SK-N-SH treated with all-trans-retinoic acid at 6 μM for 48 hours (cell line): ENCODE results near the gene ATP1A3.

Source experiments
- ATAC-seq: fragments of 200-7000 bp; cut with Tn5 transposase; 3 replicates; pipeline ENCODE4 v1.9.1; 2020; ENCODE audit warnings: mild to moderate bottlenecking, moderate library complexity
- ARNTL ChIP-seq: fragments of 450-650 bp; formaldehyde crosslinking; IDR thresholded peaks from 2 replicates; pipeline ENCODE4 v1.5.0; 2020; ENCODE audit warnings: low read depth, mild to moderate bottlenecking, moderate library complexity, borderline replicate concordance
- BACH2 ChIP-seq: fragments of 250-450 bp; sonication (Bioruptor Pico); IDR thresholded peaks from 2 replicates; pipeline ENCODE4 v1.9.0; 2021; ENCODE audit warnings: mild to moderate bottlenecking, borderline replicate concordance
- CSDC2 ChIP-seq: fragments of 250-450 bp; sonication (Bioruptor Pico); IDR thresholded peaks from 2 replicates; pipeline ENCODE4 v1.5.0; 2020; ENCODE audit warnings: mild to moderate bottlenecking, moderate library complexity
- ESRRG ChIP-seq: fragments of 250-450 bp; sonication (Bioruptor Pico); IDR thresholded peaks from 2 replicates; pipeline ENCODE4 v1.6.1; 2021; ENCODE audit warnings: mild to moderate bottlenecking
- GLIS3 ChIP-seq: fragments of 250-450 bp; sonication (Bioruptor Pico); IDR thresholded peaks from 2 replicates; pipeline ENCODE4 v1.5.0; 2020; ENCODE audit warnings: mild to moderate bottlenecking, moderate library complexity
- ISL1 ChIP-seq: fragments of 250-450 bp; sonication (Bioruptor Pico); IDR thresholded peaks from 2 replicates; pipeline ENCODE4 v2.1.2; 2022; ENCODE audit warnings: mild to moderate bottlenecking, moderate library complexity
- OSR1 ChIP-seq: fragments of 250-450 bp; sonication (Bioruptor Pico); IDR thresholded peaks from 2 replicates; pipeline ENCODE4 v1.8.0; 2022; ENCODE audit warnings: moderate library complexity, mild to moderate bottlenecking, inconsistent platforms
- PATZ1 ChIP-seq: fragments of 250-450 bp; sonication (Bioruptor Pico); IDR thresholded peaks from 2 replicates; pipeline ENCODE4 v1.8.0; 2020; ENCODE audit warnings: mild to moderate bottlenecking, moderate library complexity, borderline replicate concordance
- POU6F1 ChIP-seq: fragments of 250-450 bp; sonication (Bioruptor Pico); IDR thresholded peaks from 2 replicates; pipeline ENCODE4 v1.8.0; 2021; ENCODE audit warnings: low read depth, mild to moderate bottlenecking, moderate library complexity, borderline replicate concordance
- PPARA ChIP-seq: fragments of 250-450 bp; sonication (Bioruptor Pico); IDR thresholded peaks from 2 replicates; pipeline ENCODE4 v1.5.0; 2020; ENCODE audit warnings: mild to moderate bottlenecking, borderline replicate concordance
- SNAI2 ChIP-seq: fragments of 250-450 bp; sonication (Bioruptor Pico); IDR thresholded peaks from 2 replicates; pipeline ENCODE4 v1.5.0; 2020; ENCODE audit warnings: mild to moderate bottlenecking, moderate library complexity
- TCF4 ChIP-seq: fragments of 250-450 bp; sonication (Bioruptor Pico); IDR thresholded peaks from 2 replicates; pipeline ENCODE4 v1.8.0; 2021; ENCODE audit warnings: mild to moderate bottlenecking, moderate library complexity, borderline replicate concordance
- TOX ChIP-seq: fragments of 250-450 bp; sonication (Bioruptor Pico); IDR thresholded peaks from 2 replicates; pipeline ENCODE4 v1.8.0; 2021; ENCODE audit warnings: mild to moderate bottlenecking, moderate library complexity, borderline replicate concordance
- TSHZ2 ChIP-seq: fragments of 250-450 bp; sonication (Bioruptor Pico); IDR thresholded peaks from 2 replicates; pipeline ENCODE4 v1.5.0; 2020; ENCODE audit warnings: mild to moderate bottlenecking, moderate library complexity
- ZC3H10 ChIP-seq: fragments of 250-450 bp; sonication (Bioruptor Pico); IDR thresholded peaks from 2 replicates; pipeline ENCODE4 v1.5.1; 2021; ENCODE audit warnings: mild to moderate bottlenecking, moderate library complexity
- ZFP3 ChIP-seq: fragments of 250-450 bp; sonication (Bioruptor Pico); IDR thresholded peaks from 2 replicates; pipeline ENCODE4 v1.5.0; 2020; ENCODE audit warnings: mild to moderate bottlenecking, moderate library complexity
- ZFP30 ChIP-seq: fragments of 450-650 bp; formaldehyde crosslinking; IDR thresholded peaks from 2 replicates; pipeline ENCODE4 v1.5.0; 2022; ENCODE audit warnings: mild to moderate bottlenecking, moderate library complexity
- ZNF565 ChIP-seq: fragments of 450-650 bp; formaldehyde crosslinking; conservative IDR thresholded peaks from 2 replicates; pipeline ENCODE4 v1.5.0; 2020; ENCODE audit warnings: low read depth, mild to moderate bottlenecking, moderate library complexity
- ZNF8 ChIP-seq: fragments of 450-650 bp; formaldehyde crosslinking; IDR thresholded peaks from 2 replicates; pipeline ENCODE4 v1.5.0; 2020; ENCODE audit warnings: mild to moderate bottlenecking, moderate library complexity
- TF ChIP-seq, protein P1 (sequence below): fragments of 250-450 bp; sonication (Bioruptor Pico); IDR thresholded peaks from 2 replicates; pipeline ENCODE4 v1.5.1; 2021; ENCODE audit warnings: mild to moderate bottlenecking, moderate library complexity
- TF ChIP-seq, protein P2 (sequence below): fragments of 250-450 bp; sonication (Bioruptor Pico); IDR thresholded peaks from 2 replicates; pipeline ENCODE4 v1.5.1; 2020; ENCODE audit warnings: low read depth, mild to moderate bottlenecking, moderate library complexity

Gene ATP1A3

DNA sequence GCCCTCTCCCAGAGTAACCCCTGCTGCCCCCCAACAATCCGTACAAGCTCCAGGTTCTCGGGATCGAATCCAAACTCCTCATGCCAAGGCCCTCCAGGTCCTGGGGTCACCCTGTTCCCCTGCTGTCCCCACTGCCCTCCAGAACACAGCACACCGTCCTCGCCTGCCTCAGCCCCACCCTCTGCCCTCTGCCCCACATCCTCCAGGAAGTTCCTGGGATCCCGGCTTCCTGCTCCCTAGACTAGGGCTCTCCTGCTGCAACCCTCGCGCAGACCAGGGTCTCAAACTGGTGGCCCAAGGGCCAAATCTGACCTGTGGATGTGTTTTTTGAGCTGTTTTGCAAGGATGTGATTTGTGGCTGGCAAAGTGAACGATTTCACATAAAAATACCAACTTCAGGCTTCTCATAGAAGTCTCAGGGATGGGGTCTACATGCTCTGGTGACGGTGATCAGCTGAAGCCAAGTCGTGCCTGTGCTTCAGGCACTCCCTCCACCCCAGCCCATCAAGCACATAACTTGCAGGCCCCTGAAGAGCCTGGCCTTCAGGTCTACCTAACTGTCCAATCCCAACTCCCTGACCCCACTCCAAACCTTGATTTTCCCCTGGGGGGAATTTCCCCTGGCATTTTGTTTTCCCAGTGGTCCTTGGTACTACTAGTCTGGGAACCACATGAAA lies 36.7 kb downstream of the ATP1A3 start (continued):
- no peak for TF ChIP-seq POU6F1
- TF ChIP-seq ZFP30 (CRISPR knock-in tag) = no peak

- no peak for ATAC-seq
- TF ChIP-seq OSR1 = no peak
- no peak for TF ChIP-seq TCF4 (CRISPR knock-in tag)
- no peak for TF ChIP-seq GLIS3
- TF ChIP-seq CSDC2 (CRISPR knock-in tag) = no peak
- no peak for TF ChIP-seq ZNF8 (CRISPR knock-in tag)
Measured at GRCh38 chr19:41956621-41957020, 37.4 kb downstream of the ATP1A3 start.

GRCh38 chr19:41955521-41955920 lies 38.5 kb downstream of the ATP1A3 start:
- no peak for ATAC-seq
- TF ChIP-seq PPARA (no peak), POU6F1 (no peak), ZNF8 (CRISPR knock-in tag) (no peak), ZNF565 (CRISPR knock-in tag) (no peak), BACH2 (CRISPR knock-in tag) (no peak), TSHZ2 (CRISPR knock-in tag) (no peak), TCF4 (CRISPR knock-in tag) (no peak), ZFP3 (CRISPR knock-in tag) (no peak), TOX (CRISPR knock-in tag) (no peak), ZFP30 (CRISPR knock-in tag) (no peak), SNAI2 (CRISPR knock-in tag) (no peak), ARNTL (CRISPR knock-in tag) (no peak), ZC3H10 (no peak), GLIS3 (no peak), PATZ1 (CRISPR knock-in tag) (no peak), ESRRG (CRISPR knock-in tag) (no peak), ISL1 (CRISPR knock-in tag) (no peak)
- TF ChIP-seq, protein P1, sequence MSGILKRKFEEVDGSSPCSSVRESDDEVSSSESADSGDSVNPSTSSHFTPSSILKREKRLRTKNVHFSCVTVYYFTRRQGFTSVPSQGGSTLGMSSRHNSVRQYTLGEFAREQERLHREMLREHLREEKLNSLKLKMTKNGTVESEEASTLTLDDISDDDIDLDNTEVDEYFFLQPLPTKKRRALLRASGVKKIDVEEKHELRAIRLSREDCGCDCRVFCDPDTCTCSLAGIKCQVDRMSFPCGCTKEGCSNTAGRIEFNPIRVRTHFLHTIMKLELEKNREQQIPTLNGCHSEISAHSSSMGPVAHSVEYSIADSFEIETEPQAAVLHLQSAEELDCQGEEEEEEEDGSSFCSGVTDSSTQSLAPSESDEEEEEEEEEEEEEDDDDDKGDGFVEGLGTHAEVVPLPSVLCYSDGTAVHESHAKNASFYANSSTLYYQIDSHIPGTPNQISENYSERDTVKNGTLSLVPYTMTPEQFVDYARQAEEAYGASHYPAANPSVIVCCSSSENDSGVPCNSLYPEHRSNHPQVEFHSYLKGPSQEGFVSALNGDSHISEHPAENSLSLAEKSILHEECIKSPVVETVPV (CRISPR knock-in tag) = no peak
- TF ChIP-seq, protein P2, sequence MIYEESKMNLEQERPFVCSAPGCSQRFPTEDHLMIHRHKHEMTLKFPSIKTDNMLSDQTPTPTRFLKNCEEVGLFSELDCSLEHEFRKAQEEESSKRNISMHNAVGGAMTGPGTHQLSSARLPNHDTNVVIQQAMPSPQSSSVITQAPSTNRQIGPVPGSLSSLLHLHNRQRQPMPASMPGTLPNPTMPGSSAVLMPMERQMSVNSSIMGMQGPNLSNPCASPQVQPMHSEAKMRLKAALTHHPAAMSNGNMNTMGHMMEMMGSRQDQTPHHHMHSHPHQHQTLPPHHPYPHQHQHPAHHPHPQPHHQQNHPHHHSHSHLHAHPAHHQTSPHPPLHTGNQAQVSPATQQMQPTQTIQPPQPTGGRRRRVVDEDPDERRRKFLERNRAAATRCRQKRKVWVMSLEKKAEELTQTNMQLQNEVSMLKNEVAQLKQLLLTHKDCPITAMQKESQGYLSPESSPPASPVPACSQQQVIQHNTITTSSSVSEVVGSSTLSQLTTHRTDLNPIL = no peak
